D341Med (cell line): ENCODE data around the gene TLE1.
"Not testable (repeated sequence)": the region's sequence is repeated elsewhere in the genome, so short reads cannot be mapped to it uniquely, and the experiment has no call there.

Source experiments
- DNase-seq: peaks from one replicate; pipeline ENCODE4 v3.0.0; 2012; ENCODE audit warnings: low spot score

TLE1 gene

GRCh38 chr9:81652058-81652687, 37.2 kb downstream of the TLE1 start:
- no peak for DNase-seq

- DNase-seq = peak; percentile 62
Observed at GRCh38 chr9:81650586-81651515, 38.5 kb downstream of the TLE1 start.

GRCh38 chr9:81649475-81650240, 39.7 kb downstream of the TLE1 start:
- no peak for DNase-seq

GRCh38 chr9:81648891-81649290, 40.5 kb downstream of the TLE1 start:
- no peak for DNase-seq

- no peak for DNase-seq
Observed at GRCh38 chr9:81646337-81646736, 43.0 kb downstream of the TLE1 start.

- DNase-seq = not testable (repeated sequence)
Observed at GRCh38 chr9:81644513-81644912, 44.8 kb downstream of the TLE1 start.

- no peak for DNase-seq
Observed at GRCh38 chr9:81637276-81637675, 52.1 kb downstream of the TLE1 start.

- peak; percentile 26 for DNase-seq
Observed at GRCh38 chr9:81636255-81636599, 53.1 kb downstream of the TLE1 start.

GRCh38 chr9:81635521-81636254, 53.7 kb downstream of the TLE1 start:
- no peak for DNase-seq

- no peak for DNase-seq
Observed at GRCh38 chr9:81634915-81635516, 54.3 kb downstream of the TLE1 start.

GRCh38 chr9:81633952-81634854, 55.1 kb downstream of the TLE1 start:
- DNase-seq = no peak

GRCh38 chr9:81632599-81632998, 56.7 kb downstream of the TLE1 start:
- no peak for DNase-seq

GRCh38 chr9:81631218-81631745, 58.1 kb downstream of the TLE1 start:
- no peak for DNase-seq

GRCh38 chr9:81629440-81629839, 59.9 kb downstream of the TLE1 start:
- DNase-seq = no peak

GRCh38 chr9:81628897-81629296, 60.5 kb downstream of the TLE1 start:
- no peak for DNase-seq

GRCh38 chr9:81627481-81627880, 61.9 kb downstream of the TLE1 start:
- no peak for DNase-seq

GRCh38 chr9:81626511-81626910, 62.8 kb downstream of the TLE1 start:
- no peak for DNase-seq

GRCh38 chr9:81625969-81626368, 63.4 kb downstream of the TLE1 start:
- DNase-seq = no peak

GRCh38 chr9:81623778-81624177, 65.6 kb downstream of the TLE1 start:
- DNase-seq = no peak
